Amniotic stem cell (primary cell): ENCODE measurements around the gene UBE2F.
"Not testable (repeated sequence)": the region's sequence is repeated elsewhere in the genome, so short reads cannot be mapped to it uniquely, and the experiment has no call there.

Experiments
- DNase-seq: peaks from one replicate; lab custom pipeline; 2025; lab: John Stamatoyannopoulos, UW

Gene UBE2F

DNA sequence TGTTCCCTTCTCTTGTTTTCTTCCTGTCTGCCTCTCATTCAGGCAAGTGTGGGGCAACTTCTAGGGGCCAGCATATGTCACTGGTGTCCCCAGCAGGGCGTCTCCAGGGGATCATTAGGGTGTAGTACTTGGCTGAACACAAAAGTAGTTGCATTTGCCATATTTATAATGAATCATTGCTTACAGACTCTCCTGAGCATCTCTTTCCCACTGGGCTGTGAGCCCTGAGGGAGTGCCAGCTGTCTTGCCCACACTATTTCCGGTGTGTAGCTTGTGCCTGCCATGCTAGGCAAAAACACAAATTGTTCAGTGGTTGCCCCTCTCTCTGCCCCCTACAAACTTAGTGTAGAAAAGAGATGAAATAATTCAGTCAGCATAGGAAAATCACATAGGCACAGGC is 53.1 kb downstream of the UBE2F start:
- DNase-seq: no peak

- no peak for DNase-seq
Observed at GRCh38 chr2:238020816-238021215, 54.0 kb downstream of the UBE2F start.

DNA sequence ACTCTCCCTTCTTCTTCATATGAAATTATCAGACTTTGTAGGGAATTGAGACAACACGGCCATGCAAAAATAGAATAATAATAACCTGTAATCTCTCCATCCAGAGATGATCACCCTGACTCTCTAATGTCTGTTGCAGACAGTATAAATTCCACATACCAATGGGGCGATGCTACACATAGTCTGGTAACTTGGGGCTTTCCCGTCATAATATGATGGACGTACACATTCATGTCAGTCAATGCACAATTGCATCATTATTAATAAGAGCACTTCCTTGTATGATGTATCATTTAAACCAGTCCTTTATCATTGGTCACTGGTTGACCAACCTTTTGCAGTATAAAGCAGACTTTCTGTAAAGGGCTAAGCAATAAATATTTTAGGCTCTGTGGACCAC is 54.5 kb downstream of the UBE2F start:
- DNase-seq: no peak

DNA sequence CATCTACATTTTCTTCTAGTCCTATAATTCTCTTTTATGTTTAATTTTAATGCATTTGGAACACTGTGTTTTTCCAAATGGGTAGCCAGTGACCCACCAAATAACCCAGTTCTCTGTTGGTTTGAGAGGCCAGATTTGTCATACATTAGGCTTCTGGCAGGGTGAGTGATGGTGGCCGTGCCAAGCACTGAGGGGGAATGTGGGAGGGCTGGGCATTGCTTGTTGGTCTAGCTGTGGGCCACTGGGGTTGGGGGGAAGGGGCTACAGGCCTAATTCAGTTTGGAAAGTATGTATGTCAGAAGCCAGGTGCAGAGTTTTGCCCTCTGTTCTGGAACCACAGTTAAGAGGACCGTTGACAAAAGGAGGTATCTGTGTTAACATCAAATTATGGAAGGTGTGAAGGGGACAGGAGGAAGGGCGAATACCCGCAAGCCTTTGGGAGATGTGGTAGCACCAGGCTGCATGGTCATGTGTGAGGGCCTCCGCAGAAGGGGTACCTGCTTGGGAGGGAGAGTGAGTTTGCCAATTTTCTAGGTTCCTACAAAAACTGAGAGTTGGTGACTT is 55.9 kb downstream of the UBE2F start:
- no peak for DNase-seq

DNA sequence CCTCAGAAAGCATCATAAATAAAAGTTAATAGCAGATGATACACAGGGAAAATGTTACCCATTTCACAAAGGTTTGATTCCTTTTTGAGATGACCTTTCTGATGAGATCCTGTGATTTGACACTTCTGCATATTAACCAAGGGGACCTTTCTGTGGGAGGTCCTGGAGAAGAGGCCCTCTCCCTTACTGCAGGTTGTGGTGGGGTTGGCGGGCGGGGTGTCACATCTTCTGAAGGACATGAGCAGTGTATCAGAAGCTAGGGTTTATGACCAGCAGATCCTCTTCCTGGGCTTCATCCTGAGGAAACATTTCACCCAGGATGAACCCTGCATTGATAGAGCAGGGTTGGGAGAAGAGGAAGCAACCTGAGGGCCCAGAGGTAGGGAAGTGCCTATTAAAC is 56.8 kb downstream of the UBE2F start:
- DNase-seq: no peak

GRCh38 chr2:238024986-238025385 is 58.2 kb downstream of the UBE2F start:
- no peak for DNase-seq

DNA sequence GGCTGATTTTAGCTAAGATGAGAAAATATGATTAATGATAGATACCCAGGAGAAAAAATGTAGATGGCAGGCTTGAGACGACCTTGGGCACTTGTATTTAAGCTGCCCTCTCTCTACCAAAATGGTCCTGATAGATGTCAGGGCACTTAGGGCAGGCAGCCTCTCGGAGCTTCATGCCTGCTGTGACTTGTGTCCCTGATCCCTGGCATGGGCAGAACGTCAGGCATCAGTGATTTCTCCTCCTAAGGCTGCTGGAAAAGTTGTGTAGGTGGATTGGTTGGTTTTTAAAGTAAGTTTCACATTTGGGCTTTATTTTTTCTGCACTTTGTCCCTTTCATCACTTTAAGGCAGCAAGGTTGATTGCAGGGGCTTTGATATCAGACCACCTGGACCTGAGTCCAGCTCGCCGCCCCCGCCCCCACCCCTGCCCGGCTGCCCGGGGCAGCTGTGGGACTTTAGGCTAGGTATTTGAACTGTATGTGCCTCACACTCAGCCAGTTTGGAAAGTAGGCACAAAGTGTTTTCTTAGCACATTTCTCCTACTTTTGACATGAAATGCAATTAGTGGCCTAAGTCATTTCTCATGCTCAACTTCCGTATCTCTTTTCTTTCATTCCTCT is 59.0 kb downstream of the UBE2F start:
- no peak for DNase-seq

- DNase-seq: no peak
Observed at GRCh38 chr2:238027058-238027457, 60.2 kb downstream of the UBE2F start.

DNA sequence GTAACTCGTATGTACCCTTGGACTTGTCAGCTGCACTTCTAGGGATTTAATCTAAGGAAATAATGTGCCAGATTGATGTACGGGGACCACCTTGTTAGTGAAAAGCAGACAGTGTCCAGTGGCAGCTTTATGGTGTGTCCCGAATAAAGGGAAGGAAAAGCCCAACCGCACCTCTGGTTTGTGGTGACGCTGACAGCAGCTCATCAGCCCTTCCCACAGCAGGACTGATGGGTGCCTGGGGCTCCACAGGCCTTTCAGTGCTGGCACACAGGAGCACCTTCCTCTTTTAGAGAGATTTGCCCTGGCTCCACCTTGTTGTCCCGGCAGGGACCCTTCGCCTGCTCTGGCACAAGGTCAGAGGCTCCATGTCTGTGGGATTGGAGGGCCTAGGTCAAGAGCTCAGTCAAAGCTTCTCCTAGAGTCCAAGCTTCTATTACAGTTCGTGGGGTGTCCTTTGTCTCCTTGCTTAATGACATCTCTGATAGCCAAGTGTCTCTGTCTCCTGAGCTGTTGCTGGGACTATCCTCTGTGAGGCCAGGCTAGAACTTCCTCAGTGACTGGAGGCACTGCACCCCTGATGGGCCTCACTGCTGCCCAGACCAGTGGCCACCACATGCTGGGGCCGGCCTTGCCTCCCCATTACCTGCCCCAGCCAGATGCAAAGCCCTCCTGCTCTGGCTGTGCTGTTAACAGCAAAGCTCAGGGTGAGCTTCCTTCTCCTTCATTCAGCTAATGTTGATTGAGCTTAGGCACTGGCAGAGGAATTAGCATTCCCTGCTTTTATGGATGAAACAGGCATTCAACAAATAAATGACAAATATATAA is 61.0 kb downstream of the UBE2F start:
- DNase-seq: no peak

DNA sequence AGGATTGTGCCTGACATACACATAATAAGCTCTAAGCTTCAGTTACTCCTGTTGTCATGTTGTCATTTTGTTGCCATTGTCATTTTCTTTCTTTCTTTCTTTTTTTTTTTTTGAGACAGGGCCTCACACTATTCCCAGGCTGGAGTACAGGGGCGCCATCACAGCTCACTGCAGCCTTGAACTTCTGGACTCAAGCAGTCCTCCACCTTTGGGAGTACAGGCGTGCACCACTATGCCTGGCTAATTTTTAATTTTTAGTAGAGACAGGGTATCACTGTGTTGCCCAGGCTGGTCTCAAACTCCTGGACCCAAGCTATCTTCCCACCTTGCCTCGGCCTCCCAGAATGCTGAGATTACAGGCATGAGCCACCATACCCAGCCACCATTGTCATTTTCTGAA is 63.0 kb downstream of the UBE2F start:
- no peak for DNase-seq

DNA sequence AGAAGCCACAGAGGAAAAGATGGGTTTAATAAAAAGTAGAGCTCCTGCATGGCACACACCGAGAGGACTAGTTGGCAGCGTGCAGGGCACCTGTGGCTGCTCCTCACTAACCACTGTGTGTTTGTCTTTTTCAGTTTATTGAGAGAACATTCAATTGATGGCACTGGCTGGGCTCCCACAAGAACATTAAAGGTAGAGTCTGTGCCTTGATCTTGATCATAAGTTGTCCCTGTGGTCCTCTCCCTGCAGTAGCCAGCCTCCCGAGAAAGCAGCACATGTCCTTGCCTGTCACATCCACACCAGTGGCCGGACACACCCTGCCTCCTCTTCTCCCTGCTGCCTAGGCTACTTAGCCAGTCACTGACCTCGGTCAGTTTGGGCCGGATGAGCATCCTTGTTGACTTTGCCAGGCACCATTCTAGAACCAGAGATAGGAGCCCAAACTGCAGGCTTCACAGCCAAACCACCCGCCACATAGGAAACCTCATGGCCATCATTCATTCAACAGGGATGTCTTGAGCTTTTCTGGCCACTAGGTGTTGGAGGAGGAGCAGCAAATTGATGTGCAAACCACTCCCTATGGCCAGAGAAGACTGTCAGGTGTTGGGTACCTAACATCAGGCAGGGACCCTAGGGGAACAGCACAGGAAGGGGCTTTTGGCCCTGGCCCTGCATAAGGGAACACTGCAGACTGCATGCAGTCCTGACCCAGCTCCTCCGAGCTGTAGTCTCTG is 63.8 kb downstream of the UBE2F start:
- DNase-seq: no peak

GRCh38 chr2:238031751-238032150 is 64.9 kb downstream of the UBE2F start:
- DNase-seq: no peak

DNA sequence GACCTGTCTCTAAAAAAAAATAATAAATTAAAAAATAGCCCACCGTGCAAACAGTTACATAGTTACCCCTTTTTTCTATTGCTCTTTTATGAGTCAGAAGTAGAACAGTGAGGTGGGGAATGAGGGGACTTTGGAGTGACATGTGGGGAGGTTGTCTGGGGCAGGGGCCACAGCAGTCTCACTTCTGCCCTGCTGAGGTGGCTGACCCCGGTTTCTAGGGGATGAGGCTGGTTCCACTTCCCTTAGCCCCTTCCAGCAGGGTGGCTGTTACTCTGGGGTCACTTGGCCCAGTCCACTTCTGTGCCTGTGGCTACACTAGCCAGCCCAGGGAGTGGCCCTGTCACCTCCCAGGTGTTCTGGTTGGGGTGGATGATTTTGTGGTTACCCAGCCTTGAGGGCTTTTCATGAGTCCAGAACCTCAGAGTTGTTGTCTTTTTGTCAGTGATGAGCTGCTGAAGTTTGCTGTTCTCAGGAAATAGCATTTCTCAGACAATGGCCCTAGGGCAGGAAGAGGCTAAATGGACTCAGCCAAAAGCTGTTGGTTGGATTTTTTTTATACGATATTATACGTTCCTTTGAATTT is 66.0 kb downstream of the UBE2F start:
- DNase-seq: no peak

DNA sequence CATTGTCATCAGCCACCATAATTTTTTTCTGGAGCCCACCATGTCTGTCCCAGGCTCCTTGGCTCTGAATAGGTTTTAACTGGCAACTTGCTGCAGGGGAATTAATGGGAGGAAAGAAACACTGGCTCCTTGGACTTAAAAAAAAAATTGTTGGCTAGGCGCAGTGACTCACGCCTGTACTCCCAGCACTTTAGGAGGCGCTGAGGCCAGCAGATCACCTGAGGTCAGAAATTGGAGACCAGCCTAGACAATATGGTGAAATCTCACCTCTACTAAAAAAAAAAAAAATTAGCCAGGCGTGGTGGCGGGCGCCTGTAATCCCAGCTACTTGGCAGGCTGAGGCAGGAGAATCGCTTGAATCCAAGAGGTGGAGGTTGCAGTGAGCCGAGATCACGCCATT is 67.2 kb downstream of the UBE2F start:
- not testable (repeated sequence) for DNase-seq

- no peak for DNase-seq
Observed at GRCh38 chr2:238038203-238038602, 71.4 kb downstream of the UBE2F start.

- DNase-seq: no peak
Observed at GRCh38 chr2:238039151-238039550, 72.3 kb downstream of the UBE2F start.

DNA sequence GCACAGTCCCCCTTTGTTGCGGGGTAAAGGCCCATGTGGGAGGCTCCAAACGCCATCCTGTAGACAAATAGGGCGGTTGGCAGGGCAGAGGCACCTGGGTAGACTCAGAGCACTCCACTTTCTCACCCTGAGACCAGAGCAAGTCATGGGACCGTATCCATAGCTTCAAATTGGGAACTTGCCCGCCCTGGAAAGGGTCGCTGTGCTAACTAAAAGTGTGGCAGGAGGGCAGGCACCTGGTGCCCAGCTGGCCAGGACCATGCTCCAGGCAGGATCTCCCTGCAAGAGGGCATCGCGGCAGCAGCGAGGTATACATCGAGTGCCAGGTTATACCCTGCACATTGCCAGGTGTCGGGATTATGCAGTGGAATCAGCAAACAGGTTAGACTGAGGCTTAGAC is 73.2 kb downstream of the UBE2F start:
- DNase-seq: no peak

DNA sequence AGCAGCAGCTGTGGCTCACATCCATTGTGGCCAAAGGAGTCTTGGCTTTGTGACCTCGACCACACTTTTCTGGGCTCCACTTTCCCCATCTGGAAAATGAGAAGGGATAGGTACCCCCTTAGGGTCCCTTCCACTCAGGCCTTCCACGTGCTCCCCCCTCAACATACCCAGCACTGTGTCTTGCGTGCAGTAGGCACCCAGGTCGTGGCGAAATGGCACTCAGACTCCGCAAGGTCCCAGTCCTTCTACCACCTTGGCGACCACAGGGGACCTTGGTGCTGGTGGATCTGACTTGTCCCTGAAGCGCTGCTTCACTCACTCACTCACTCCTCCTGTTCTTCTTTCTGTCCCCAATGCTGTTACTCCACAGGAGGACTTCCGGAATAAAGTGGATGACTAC is 74.1 kb downstream of the UBE2F start:
- no peak for DNase-seq

GRCh38 chr2:238042090-238042489 is 75.3 kb downstream of the UBE2F start:
- DNase-seq: no peak

DNA sequence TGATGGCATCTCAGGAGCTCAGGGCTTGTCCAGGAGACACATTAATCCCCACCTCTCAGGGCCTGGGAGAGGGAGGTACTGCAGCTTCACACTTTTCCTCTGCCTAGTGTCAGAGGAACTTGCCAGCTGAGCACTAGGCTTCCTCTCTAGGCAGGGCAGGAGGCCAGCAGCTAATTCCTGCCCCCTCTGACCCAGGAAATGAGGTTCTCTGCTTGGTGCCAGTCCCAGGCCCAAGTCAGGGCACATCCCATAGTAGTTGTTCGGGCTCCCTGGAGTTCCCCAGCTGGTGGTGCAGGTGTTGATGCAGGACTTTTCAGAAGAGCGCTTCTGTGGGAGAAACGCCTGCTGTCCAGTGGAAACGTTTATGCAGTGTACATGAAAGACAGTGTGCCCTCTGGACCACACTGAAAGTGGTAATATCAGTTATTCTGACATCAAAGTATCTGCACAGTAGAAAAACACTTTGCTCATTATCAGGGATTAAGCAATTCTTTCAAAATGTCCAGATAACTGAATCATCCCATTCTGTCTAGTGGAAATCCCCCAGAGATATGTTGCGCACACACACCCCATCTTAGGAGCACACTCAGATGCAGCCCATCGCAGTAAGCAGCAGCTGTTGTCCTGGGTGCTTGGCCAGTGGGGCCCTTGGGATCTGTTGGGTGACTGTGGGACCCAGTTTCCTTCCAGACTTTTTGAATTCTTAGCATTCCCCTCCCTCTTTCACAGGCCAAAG is 76.2 kb downstream of the UBE2F start:
- DNase-seq: no peak

- DNase-seq: no peak
Observed at GRCh38 chr2:238043851-238044250, 77.0 kb downstream of the UBE2F start.

DNA sequence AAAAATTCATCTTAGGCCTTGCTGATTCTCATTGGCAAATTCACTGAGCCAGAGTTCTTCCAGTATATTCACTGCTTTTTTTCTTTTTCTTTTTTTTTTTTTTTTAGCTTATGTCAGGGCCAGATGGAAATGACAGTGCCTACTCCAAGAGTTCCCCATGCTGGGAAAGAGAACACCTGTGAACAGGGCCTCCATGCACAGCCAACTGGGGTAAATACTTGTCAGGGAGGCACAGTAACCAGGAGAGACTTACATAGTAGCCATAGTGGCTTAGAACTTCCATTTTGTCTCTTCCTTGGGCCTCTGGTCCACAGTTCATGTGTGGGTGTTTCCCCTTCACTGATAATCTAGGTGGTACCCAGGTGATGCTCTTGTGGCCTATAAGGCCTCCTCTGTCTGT is 78.8 kb downstream of the UBE2F start:
- DNase-seq: no peak
